CD14-positive monocyte (primary cell): ENCODE measurements around the gene PDZRN3. TPM values are rescaled to one million over a fixed set of nuclear protein-coding genes. Genes with fewer than 3 reads are reported as not detected.

Experiments
- DNase-seq, 3 donors: peaks; one replicate each; pipeline ENCODE4 v3.0.0-alpha.2; 2011 to 2022
- H2AFZ ChIP-seq: 2 replicates; pipeline ENCODE4 v1.6.0; 2012; ENCODE audit warnings: mild to moderate bottlenecking, low read depth, low read length, inconsistent platforms; ENCODE audit not compliant: insufficient read depth, poor library complexity, severe bottlenecking
- H3K27ac ChIP-seq, 2 donors: 1 replicate in 1 of 2; 2 replicates in 1 of 2; pipeline ENCODE4 v1.5.1; 2012 to 2013; ENCODE audit warnings: low read length in 2 of 2, control low read depth in 1 of 2, inconsistent platforms in 1 of 2, low read depth in 1 of 2, mild to moderate bottlenecking in 1 of 2
- H3K27me3 ChIP-seq, 2 donors: one replicate each; pipeline versions ENCODE4 v1.6.0 to v1.6.1; 2011 to 2013; ENCODE audit warnings: low read length in 2 of 2; ENCODE audit not compliant: control insufficient read depth in 2 of 2, insufficient read depth in 2 of 2
- H3K36me3 ChIP-seq, 2 donors: replicated peaks in 1 of 2; 1 replicate in 1 of 2; 2 replicates in 1 of 2; pipeline versions ENCODE4 v1.5.1 to v1.6.1; 2012 to 2013; ENCODE audit warnings: low read length in 2 of 2, control low read depth in 1 of 2, inconsistent platforms in 1 of 2, mild to moderate bottlenecking in 1 of 2; ENCODE audit not compliant: insufficient read depth in 2 of 2, control insufficient read depth in 1 of 2
- H3K4me1 ChIP-seq, 2 donors: 1 replicate in 1 of 2; 2 replicates in 1 of 2; pipeline versions ENCODE4 v1.5.1 to v1.6.1; 2012 to 2013; ENCODE audit warnings: low read length in 2 of 2, control low read depth in 1 of 2, inconsistent platforms in 1 of 2, mild to moderate bottlenecking in 1 of 2, moderate library complexity in 1 of 2; ENCODE audit not compliant: insufficient read depth in 2 of 2, control insufficient read depth in 1 of 2
- H3K4me2 ChIP-seq: replicated peaks from 2 replicates; pipeline ENCODE3; 2012; ENCODE audit warnings: low read length, moderate library complexity, mild to moderate bottlenecking; ENCODE audit not compliant: poor library complexity, severe bottlenecking; ENCODE audit errors: extremely low read depth
- H3K4me3 ChIP-seq, 3 experiments: fragments of 200-600 bp in 1 of 3; sonication (generic) in 1 of 3; replicated peaks in 1 of 3; 1 replicate in 2 of 3; 2 replicates in 1 of 3; pipeline ENCODE4 v1.5.1; 2011 to 2013; ENCODE audit warnings: low read length in 3 of 3, mild to moderate bottlenecking in 3 of 3, control low read depth in 2 of 3, low read depth in 2 of 3, inconsistent platforms in 1 of 3, moderate library complexity in 1 of 3
- H3K79me2 ChIP-seq: 2 replicates; pipeline ENCODE4 v1.6.0; 2012; ENCODE audit warnings: mild to moderate bottlenecking, control low read depth, inconsistent platforms, low read length, moderate library complexity; ENCODE audit not compliant: insufficient read depth
- H3K9ac ChIP-seq: 2 replicates; pipeline ENCODE4 v1.6.0; 2017; ENCODE audit warnings: low read length, mild to moderate bottlenecking; ENCODE audit not compliant: insufficient read depth, poor library complexity, severe bottlenecking
- H3K9me3 ChIP-seq, 2 donors: replicated peaks in 1 of 2; 1 replicate in 1 of 2; 2 replicates in 1 of 2; pipeline versions ENCODE4 v1.5.1 to v1.6.1; 2012 to 2013; ENCODE audit warnings: low read length in 2 of 2, control low read depth in 1 of 2; ENCODE audit not compliant: control insufficient read depth in 1 of 2, insufficient read depth in 1 of 2
- H4K20me1 ChIP-seq: 2 replicates; pipeline ENCODE4 v1.6.0; 2012; ENCODE audit warnings: mild to moderate bottlenecking, low read length, control low read depth, moderate library complexity; ENCODE audit not compliant: insufficient read depth
- H3K27ac Mint-ChIP-seq, 7 donors: one replicate each; pipeline ENCODE4 v1.8.0; 2020; ENCODE audit warnings: mild to moderate bottlenecking in 7 of 7, mixed read lengths in 7 of 7, moderate library complexity in 6 of 7, inconsistent platforms in 2 of 7
- H3K27me3 Mint-ChIP-seq, 3 donors: one replicate each; pipeline ENCODE4 v1.8.0; 2021 to 2022; ENCODE audit warnings: low read depth in 3 of 3, mild to moderate bottlenecking in 3 of 3, mixed read lengths in 3 of 3, moderate library complexity in 3 of 3, inconsistent platforms in 1 of 3
- H3K36me3 Mint-ChIP-seq, 2 donors: one replicate each; pipeline ENCODE4 v1.8.0; 2020; ENCODE audit warnings: mixed read lengths in 2 of 2, inconsistent platforms in 1 of 2, mild to moderate bottlenecking in 1 of 2
- H3K4me1 Mint-ChIP-seq: one replicate; pipeline ENCODE4 v1.8.0; 2020; ENCODE audit warnings: mild to moderate bottlenecking, mixed read lengths
- H3K4me3 Mint-ChIP-seq, 2 donors: one replicate each; pipeline ENCODE4 v1.8.0; 2020; ENCODE audit warnings: mild to moderate bottlenecking in 2 of 2, mixed read lengths in 2 of 2, moderate library complexity in 1 of 2
- H3K9me3 Mint-ChIP-seq, 7 donors: one replicate each; pipeline ENCODE4 v1.8.0; 2020 to 2022; ENCODE audit warnings: mixed read lengths in 7 of 7, mild to moderate bottlenecking in 6 of 7, moderate library complexity in 6 of 7, inconsistent platforms in 2 of 7
- CTCF ChIP-seq: fragments of 200-600 bp; IDR thresholded peaks from one replicate; pipeline ENCODE4 v1.8.0; 2022; ENCODE audit warnings: antibody characterized with exemption, mild to moderate bottlenecking
- WGBS: methylation state at CpG from one replicate; pipeline ENCODE4 v1.1.5; 2013; ENCODE audit warnings: missing lambda C conversion rate; ENCODE audit not compliant: insufficient coverage; 5-methylcytosine and 5-hydroxymethylcytosine counted together
- intact Hi-C, 2 donors: fragments of 100-400 bp; cut with micrococcal nuclease; formaldehyde crosslinking; loops; one replicate each; pipeline versions ENCODE4 v1.15.0 to v1.15.1; 2023
- polyA plus RNA-seq, 3 donors: library from polyadenylated mRNA; depleted of rRNA in 1 of 3; unstranded in 2 of 3; stranded (reverse) in 1 of 3; fragments of 300-500 nt in 2 of 3; fragments of >200 nt in 1 of 3; fragmentation: Illumina TruSeq in 2 of 3; gene quantifications; 1 replicate in 2 of 3; 2 replicates in 1 of 3; pipeline ENCODE4 v1.2.3, GENCODE V29; 2012 to 2021

Gene PDZRN3
- polyA plus RNA-seq, 3 donors, result not detected

GRCh38 chr3:73529308-73530021 is 95.3 kb downstream of the PDZRN3 start:
- H3K27ac ChIP-seq, result no peak overlapping the region
- Mint-ChIP-seq H3K4me3 (no peak overlapping the region), H3K4me1 (no peaks in the 10 kb centered on the region), H3K27me3 (peaks cover 0 to 5% (median 2%) of the 10 kb centered on the region in 3 donors), H3K27ac (no peak overlapping the region), H3K9me3 (peaks cover 0 to 4% (median 0%) of the 10 kb centered on the region in 7 donors), H3K36me3 (no peaks in the 10 kb centered on the region)
- H3K4me3 ChIP-seq, result no peak overlapping the region
- no peaks in the 10 kb centered on the region for H3K36me3 ChIP-seq
- no peaks in the 10 kb centered on the region for H3K9me3 ChIP-seq
- H3K79me2 ChIP-seq, result no peaks in the 10 kb centered on the region
- 75% methylated on average over 2 of the region's 3 CpGs for WGBS
- intact Hi-C loops, result no loop called here
- H4K20me1 ChIP-seq, result no peaks in the 10 kb centered on the region
- TF ChIP-seq CTCF, result no peak
- H3K27me3 ChIP-seq, result no peaks in the 10 kb centered on the region
- H3K9ac ChIP-seq, result no peak overlapping the region
- H2AFZ ChIP-seq, result no peak overlapping the region
- no peak for DNase-seq
- H3K4me2 ChIP-seq, result no peak overlapping the region
- no peaks in the 10 kb centered on the region for H3K4me1 ChIP-seq

GRCh38 chr3:73525591-73525990 is 99.2 kb downstream of the PDZRN3 start:
- Mint-ChIP-seq H3K4me3 (no peak overlapping the region), H3K4me1 (no peaks in the 10 kb centered on the region), H3K36me3 (no peaks in the 10 kb centered on the region), H3K9me3 (peaks cover 0 to 5% (median 2%) of the 10 kb centered on the region in 7 donors), H3K27me3 (peaks cover 0 to 5% (median 4%) of the 10 kb centered on the region in 3 donors), H3K27ac (no peak overlapping the region)
- H3K79me2 ChIP-seq, result no peaks in the 10 kb centered on the region
- no peak for DNase-seq
- no peak overlapping the region for H2AFZ ChIP-seq
- no peaks in the 10 kb centered on the region for H3K27me3 ChIP-seq
- H3K4me3 ChIP-seq, result no peak overlapping the region
- H3K36me3 ChIP-seq, result no peaks in the 10 kb centered on the region
- H3K4me1 ChIP-seq, result no peaks in the 10 kb centered on the region
- WGBS, result 94% methylated on average over 3 of the region's 6 CpGs
- no peak overlapping the region for H3K9ac ChIP-seq
- no peak overlapping the region for H3K4me2 ChIP-seq
- TF ChIP-seq CTCF, result no peak
- H4K20me1 ChIP-seq, result no peaks in the 10 kb centered on the region
- intact Hi-C loops, result no loop called here
- no peak overlapping the region for H3K27ac ChIP-seq
- no peaks in the 10 kb centered on the region for H3K9me3 ChIP-seq
